ENCODE measurements around the gene CDH1. TPM values are rescaled to one million over a fixed set of nuclear protein-coding genes. Genes with fewer than 3 reads are reported as not detected.
A peak's percentile ranks its signal among the peaks of the same experiment; 100 is the strongest.
"Not testable (repeated sequence)": the region's sequence is repeated elsewhere in the genome, so short reads cannot be mapped to it uniquely, and the experiment has no call there.

Gene CDH1
- 0.55 TPM for total RNA-seq
- long read RNA-seq = 0 reads

DNA sequence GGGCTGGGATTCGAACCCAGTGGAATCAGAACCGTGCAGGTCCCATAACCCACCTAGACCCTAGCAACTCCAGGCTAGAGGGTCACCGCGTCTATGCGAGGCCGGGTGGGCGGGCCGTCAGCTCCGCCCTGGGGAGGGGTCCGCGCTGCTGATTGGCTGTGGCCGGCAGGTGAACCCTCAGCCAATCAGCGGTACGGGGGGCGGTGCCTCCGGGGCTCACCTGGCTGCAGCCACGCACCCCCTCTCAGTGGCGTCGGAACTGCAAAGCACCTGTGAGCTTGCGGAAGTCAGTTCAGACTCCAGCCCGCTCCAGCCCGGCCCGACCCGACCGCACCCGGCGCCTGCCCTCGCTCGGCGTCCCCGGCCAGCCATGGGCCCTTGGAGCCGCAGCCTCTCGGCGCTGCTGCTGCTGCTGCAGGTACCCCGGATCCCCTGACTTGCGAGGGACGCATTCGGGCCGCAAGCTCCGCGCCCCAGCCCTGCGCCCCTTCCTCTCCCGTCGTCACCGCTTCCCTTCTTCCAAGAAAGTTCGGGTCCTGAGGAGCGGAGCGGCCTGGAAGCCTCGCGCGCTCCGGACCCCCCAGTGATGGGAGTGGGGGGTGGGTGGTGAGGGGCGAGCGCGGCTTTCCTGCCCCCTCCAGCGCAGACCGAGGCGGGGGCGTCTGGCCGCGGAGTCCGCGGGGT is at the start of gene CDH1:
Gene CDH1, plus strand, starts transcription at position 247 of the 684 bp plus-strand sequence. Its CDS starts 124 bp downstream, at position 371.
- DNase-seq (ENCODE audit: low spot score) = peak; percentile 91

- no peak for DNase-seq (ENCODE audit: low spot score)
These were observed 47.2 kb upstream of the CDH1 start for GRCh38 chr16:68689921-68690320.

DNA sequence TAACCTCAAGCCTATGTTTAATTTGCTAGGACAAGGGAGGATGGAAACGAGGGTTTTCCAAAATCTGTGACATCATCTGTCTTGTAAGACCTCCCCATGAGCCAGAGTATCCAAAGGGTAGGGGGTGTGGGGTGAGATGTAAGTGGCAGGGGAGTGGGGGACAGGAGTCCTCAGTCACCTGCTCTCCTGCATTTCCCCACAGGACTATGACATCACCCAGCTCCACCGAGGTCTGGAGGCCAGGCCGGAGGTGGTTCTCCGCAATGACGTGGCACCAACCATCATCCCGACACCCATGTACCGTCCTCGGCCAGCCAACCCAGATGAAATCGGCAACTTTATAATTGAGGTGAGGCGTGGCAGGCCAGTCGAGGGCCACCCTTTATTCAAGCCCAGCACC is 41.5 kb upstream of the CDH1 start:
- no peak for DNase-seq (ENCODE audit: low spot score)

DNA sequence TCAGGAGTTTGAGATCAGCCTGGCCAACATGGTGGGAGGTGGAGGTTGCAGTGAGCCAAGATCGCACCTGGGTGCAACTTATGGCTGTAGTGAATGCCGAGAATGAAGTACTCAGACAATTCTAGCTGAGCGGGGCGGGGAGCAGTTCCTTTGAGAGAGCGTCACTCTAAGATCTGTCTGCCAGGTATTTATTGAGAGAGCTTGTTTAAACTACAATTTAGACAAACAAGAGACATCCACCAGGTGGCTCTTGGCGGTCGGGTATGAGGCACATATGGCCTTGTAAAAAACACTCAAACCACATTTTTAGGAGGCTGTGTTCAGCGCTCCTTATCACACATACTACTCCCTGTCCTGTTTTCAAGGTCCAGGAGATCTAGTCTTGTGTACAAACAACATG is 40.6 kb upstream of the CDH1 start:
- DNase-seq (ENCODE audit: low spot score) = no peak

- DNase-seq (ENCODE audit: low spot score) = no peak
These were observed 39.0 kb upstream of the CDH1 start for GRCh38 chr16:68698091-68698490.

- DNase-seq (ENCODE audit: low spot score) = no peak
These were observed 37.0 kb upstream of the CDH1 start for GRCh38 chr16:68700120-68700519.

DNA sequence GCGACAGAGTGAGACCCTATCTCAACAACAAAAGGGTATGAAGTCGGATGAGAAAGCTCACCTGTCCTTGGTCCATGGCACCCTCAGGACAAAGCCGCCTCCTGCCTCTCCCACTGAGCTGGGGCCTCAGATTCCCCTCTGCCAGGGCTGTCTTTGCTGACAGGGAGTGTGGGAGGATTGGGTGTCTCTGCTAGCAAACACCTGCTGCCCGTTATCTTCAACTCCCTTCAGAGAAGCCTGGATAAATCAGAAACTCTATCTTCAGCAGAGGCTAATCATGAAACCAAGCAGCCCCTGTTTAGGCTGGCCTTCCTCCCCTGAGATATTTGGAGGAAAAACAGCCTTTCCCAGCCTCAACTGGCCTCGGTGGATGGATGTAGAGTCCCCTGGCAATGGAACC is 36.3 kb upstream of the CDH1 start:
- DNase-seq (ENCODE audit: low spot score) = no peak

DNA sequence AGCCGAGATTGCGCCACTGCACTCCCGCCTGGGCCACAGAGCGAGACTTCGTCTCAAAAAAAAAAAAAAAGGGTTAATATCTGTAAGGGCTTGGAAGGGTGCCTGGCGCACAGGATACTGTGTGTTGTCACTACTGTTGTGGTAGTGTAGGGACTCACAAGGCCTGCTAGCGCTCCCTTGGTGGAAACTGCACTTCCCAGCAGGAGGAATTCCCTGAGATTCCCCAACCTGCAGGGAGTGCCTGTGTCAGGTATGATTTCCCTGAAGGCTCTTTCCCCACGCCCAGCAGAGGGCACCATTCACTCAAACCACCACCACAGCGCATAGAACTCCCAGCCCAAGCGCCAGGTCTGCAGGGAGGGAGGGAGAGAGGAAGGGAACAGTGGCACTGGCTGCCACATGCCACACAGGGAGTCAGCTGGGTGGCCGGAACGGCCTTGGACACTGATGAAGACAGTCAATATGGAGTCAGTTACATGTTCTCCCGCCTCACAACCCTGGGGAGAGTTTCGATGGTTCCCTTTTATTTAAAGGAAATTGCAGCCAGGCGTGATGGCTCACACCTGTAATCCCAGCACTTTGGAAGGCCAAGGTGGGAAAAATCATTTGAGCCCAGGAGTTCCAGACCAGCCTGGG is 32.7 kb upstream of the CDH1 start:
- no peak for DNase-seq (ENCODE audit: low spot score)

GRCh38 chr16:68707340-68708152 is 29.5 kb upstream of the CDH1 start:
- no peak for DNase-seq (ENCODE audit: low spot score)

DNA sequence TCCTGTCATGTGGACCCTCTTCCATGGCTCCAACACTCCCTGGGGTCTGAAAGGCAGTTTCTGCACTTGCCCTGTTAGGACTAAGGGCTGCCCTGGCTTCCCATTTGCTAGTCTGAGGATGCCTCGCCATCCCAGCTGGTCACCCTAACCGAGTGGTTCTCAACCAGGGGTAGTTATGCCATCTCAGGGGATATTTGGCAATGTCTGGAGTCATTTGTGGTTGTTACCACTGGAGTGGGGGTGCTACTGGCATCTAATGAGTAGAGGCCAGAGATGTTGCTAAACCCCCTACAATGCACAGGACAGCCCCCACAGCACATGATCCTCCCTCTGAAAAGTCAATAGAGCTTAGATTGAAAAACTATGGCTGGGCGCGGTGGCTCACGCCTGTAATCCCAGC is 26.9 kb upstream of the CDH1 start:
- DNase-seq (ENCODE audit: low spot score) = no peak

- no peak for DNase-seq (ENCODE audit: low spot score)
These were observed 25.5 kb upstream of the CDH1 start for GRCh38 chr16:68711421-68712139.

DNA sequence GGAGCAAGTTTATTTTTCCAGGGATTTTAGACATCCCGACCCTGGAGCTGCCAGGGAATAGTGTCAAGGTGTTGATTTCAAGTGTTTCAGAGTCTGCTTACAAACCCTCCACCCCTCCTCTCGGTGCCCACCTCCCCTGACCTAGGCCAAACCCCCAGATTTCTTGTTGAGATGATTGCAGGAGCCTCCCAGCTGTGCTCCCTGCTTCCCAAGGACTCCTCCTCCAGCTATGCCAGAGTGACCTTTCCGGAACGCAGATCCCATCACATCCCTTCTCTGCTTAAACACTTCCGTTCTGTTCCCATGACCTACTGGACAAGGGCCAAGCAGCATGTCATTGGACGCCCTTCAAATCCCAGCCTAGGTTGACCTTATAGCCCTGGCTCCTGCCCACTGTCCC is 23.7 kb upstream of the CDH1 start:
- no peak for DNase-seq (ENCODE audit: low spot score)

DNA sequence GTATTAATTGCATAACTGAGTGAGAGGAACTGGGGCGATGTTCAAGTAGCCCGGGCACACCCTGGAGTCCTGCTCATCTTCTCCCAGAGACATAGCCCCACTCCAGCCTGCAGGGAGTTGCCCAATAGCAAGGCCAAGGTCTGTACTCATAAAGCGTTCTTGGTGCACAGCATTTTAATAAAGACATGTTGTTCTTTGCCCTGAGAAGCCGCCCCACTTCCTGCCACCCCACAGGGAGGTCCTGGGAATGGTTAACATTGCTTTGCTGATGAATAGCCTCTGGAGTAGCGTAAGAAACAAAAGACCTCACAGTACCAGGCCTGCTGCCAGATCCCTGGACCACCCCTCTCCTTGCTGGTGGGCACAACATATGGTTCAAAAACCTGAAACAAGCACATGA is 21.6 kb upstream of the CDH1 start:
- no peak for DNase-seq (ENCODE audit: low spot score)

DNA sequence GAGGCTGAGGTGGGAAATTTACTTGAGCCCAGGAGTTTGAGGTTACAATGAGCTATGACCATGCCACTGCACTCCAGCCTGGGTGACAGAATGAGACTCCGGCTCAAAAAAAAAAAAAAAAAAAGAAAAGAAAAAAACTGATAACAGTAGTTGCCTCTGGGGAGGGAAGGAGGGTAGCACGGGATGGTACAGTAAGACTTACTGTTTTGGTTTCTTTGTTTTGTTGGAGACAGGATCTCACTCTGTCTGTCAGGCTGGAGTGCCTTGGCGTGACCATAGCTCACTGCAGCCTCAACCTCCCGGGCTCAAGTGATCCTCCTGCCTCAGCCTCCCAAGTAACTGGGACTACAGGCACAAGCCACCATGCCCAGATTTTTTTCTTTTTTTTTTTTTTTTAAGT is 20.6 kb upstream of the CDH1 start:
- DNase-seq (ENCODE audit: low spot score) = not testable (repeated sequence)

DNA sequence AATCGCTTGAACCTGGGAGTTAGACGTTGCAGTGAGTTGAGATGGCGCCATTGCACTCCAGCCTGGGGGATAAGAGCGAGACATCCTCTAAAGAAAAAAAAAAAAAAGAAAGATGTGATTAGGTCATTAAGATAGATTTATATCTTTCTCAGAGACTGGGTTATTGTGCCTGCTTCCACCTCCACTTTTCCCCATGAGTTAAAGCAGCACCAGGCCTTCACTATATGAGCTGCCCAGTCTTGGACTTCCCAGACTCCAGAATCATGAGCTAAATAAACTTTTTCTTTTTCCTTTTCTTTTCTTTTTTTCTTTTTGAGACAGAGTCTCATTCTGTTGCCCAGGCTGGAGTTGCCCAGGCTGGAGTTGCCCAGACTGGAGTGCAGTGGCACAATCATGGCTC is 19.4 kb upstream of the CDH1 start:
- no peak for DNase-seq (ENCODE audit: low spot score)

DNA sequence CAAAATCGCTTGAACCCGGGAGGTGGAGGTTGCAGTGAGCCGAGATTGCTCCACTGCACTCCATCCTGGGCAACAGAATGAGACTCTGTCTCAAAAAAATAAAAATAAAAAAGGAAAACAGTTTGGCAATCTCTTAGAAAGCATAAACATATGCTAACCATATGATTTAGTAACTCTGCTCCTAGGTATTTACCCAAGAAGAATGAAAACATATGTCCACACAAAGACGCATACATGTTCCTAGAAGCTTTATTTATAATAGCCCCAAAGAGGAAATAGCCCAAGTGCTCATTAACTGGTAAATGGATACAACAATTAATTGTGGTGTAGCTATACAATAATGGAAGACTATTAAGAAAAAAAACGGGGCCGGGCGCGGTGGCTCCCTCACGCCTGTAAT is 18.5 kb upstream of the CDH1 start:
- DNase-seq (ENCODE audit: low spot score) = no peak

- DNase-seq (ENCODE audit: low spot score) = no peak
These were observed 17.1 kb upstream of the CDH1 start for GRCh38 chr16:68719993-68720489.

DNA sequence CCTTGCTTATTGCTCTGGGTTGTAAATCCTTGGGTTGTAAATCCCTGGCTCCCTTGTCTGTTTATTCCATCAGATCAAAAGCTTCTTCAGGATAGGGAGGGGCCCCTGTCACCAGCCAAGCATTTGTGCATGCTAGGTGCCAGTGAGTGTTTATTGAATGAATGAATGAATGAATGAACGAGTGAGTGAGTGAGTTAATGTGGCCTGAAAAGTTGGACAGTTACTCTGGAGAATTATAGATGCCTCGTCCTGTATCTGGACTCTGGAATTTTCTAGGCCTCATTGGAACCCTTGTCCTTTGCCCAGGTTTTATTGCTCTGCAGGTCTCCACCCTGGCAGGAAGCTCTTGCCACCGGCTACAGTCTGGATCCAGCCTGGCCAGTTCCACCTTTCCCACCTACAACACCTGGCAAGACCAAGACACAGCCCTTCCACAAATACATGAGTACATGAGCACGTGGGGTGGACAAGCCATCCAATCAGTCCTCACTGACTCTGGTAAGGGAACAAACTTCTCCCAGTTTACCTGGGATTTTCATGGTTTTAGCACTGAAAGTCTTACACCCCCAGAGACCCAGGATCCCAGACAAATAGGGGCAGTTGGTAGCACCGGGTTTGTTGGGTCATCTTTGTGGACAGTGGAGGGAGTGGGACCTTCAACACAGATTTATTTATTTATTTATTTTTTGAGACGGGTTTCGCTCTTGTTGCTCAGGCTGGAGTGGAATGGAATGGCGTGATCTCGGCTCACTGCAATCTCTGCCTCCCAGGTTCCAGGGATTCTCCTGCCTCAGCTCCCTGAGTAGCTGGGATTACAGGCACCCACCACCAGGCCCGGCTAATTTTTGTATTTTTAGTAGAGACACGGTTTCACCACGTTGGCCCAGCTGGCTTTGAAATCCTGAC is 14.7 kb upstream of the CDH1 start:
- DNase-seq (ENCODE audit: low spot score) = no peak

GRCh38 chr16:68724797-68725196 is 12.3 kb upstream of the CDH1 start:
- DNase-seq (ENCODE audit: low spot score) = no peak

DNA sequence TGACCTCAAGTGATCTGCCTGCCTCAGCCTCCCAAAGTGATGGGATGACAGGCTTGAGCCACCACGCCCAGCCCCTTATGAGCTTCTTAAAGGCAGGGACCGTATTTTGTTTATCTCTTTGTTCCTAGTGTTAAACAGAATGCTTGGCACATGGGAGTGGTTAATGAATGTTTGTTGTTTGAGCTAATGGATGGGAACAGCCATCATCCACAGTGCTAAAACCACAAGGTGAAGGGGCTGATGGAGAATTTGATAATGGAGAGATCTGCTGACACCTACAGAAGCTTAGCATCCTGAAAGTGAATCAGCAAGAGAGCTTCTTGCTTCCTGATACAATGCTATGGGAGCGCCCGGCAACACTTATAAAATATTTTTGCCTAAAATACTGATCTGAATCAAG is 8.6 kb upstream of the CDH1 start:
- DNase-seq (ENCODE audit: low spot score) = no peak
